Tibial nerve (tissue), 4 donors: Measurements from ENCODE around the gene HAUS7. TPM values are rescaled to one million over a fixed set of nuclear protein-coding genes. Genes with fewer than 3 reads are reported as not detected.

Experiments used
- DNase-seq, 2 donors: peaks; one replicate each; pipeline ENCODE4 v3.0.0-alpha.2; 2019; ENCODE audit warnings: low spot score in 2 of 2
- H3K27ac ChIP-seq, 4 donors: fragments of 200-600 bp; sonication (generic) in 3 of 4; one replicate each; pipeline ENCODE4 v1.5.1; 2017 to 2019; ENCODE audit warnings: mild to moderate bottlenecking in 1 of 4
- H3K27me3 ChIP-seq, 2 donors: fragments of 200-600 bp; sonication (generic) in 1 of 2; one replicate each; pipeline versions ENCODE4 v1.5.1 to v1.6.0; 2017 to 2019
- H3K36me3 ChIP-seq, 3 donors: fragments of 200-600 bp; sonication (generic); one replicate each; pipeline ENCODE4 v1.5.1; 2018 to 2019
- H3K4me1 ChIP-seq, 4 donors: fragments of 200-600 bp; sonication (generic) in 3 of 4; one replicate each; pipeline ENCODE4 v1.5.1; 2017 to 2019
- H3K4me3 ChIP-seq, 4 donors: fragments of 200-600 bp; sonication (generic) in 3 of 4; one replicate each; pipeline ENCODE4 v1.5.1; 2017 to 2019; ENCODE audit warnings: mild to moderate bottlenecking in 1 of 4, moderate library complexity in 1 of 4
- H3K9me3 ChIP-seq, 4 donors: fragments of 200-600 bp; sonication (generic) in 3 of 4; one replicate each; pipeline ENCODE4 v1.5.1; 2017 to 2019
- EP300 ChIP-seq, 2 donors: sonication (generic); formaldehyde crosslinking; IDR thresholded peaks; one replicate each; pipeline ENCODE4 v1.6.1; 2017; ENCODE audit warnings: antibody characterized with exemption in 2 of 2, mild to moderate bottlenecking in 1 of 2
- POLR2A ChIP-seq, 2 donors: fragments of 450-650 bp; IDR thresholded peaks; one replicate each; pipeline ENCODE4 v1.6.1; 2017; ENCODE audit warnings: antibody characterized with exemption in 2 of 2, mild to moderate bottlenecking in 2 of 2, moderate library complexity in 2 of 2
- WGBS, 2 donors: methylation state at CpG; one replicate each; pipeline ENCODE4 v1.1.5; 2018; 5-methylcytosine and 5-hydroxymethylcytosine counted together
- small RNA-seq: library from RNA; depleted of rRNA; stranded (forward); fragments of <200 nt; gene quantifications from one replicate; pipeline ENCODE3, GENCODE V24; 2016
- total RNA-seq, 4 donors: library from RNA; depleted of rRNA; stranded (reverse); fragments of >200 nt; gene quantifications; one replicate each; pipeline ENCODE4 v1.1.0, GENCODE V29; 2016
- TF ChIP-seq, protein P1 (sequence below), 5 experiments: fragments of 200-600 bp in 3 of 5; fragments of 450-650 bp in 2 of 5; sonication (generic) in 3 of 5; IDR thresholded peaks; one replicate each; pipeline ENCODE4 v1.5.1; 2016 to 2019; ENCODE audit warnings: antibody characterized with exemption in 5 of 5, mild to moderate bottlenecking in 3 of 5, moderate library complexity in 2 of 5

Gene HAUS7
- total RNA-seq, 4 donors from 2014 or later: 27.8 to 79.8 (median 30.6) TPM

DNA sequence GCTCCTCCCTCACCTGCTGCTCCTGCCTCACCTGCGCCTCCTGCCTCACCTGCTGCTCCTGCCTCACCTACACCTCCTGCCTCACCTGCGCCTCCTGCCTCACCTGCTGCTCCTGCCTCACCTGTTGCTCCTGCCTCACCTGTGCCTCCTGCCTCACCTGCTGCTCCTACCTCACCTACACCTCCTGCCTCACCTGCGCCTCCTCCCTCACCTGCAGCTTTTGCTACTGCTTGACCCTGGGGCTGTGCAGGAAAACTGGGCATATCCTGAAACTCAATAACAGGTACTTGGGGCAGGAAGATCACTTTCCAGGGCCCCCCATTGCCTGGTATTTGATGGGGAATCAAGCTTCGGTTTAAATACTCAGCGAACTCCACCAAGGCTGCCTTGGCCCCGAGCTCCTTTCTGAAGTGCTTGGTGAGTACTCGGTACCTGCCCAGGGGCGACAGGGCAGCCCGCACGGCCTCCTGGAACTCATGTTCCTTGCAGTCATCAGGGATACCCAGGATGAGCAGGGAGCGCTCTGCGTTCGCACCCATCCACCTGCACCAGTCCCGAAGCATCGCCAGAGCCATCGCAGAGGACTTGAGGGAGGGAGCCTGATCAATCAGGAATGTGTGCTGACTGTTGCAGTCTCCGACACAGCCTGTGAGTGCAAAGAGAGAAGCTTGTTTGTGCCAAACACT lies 72.0 kb downstream of the HAUS7 start:
- Histone ChIP-seq H3K27me3 (peaks cover 0 to 6% of the 10 kb centered on the region in 2 donors), H3K4me3 (no peak overlapping the region), H3K4me1 (no peaks in the 10 kb centered on the region), H3K9me3 (no peaks in the 10 kb centered on the region), H3K36me3 (no peaks in the 10 kb centered on the region), H3K27ac (no peak overlapping the region)
- WGBS, 2 donors: 68 to 84% methylated on average over 8 to 17 of the region's 17 CpGs
- DNase-seq: no peak
- TF ChIP-seq EP300 (IDR thresholded peaks at IDR 0.05) (no peak), POLR2A (IDR thresholded peaks at IDR 0.05) (no peak)
- TF ChIP-seq, protein P1, sequence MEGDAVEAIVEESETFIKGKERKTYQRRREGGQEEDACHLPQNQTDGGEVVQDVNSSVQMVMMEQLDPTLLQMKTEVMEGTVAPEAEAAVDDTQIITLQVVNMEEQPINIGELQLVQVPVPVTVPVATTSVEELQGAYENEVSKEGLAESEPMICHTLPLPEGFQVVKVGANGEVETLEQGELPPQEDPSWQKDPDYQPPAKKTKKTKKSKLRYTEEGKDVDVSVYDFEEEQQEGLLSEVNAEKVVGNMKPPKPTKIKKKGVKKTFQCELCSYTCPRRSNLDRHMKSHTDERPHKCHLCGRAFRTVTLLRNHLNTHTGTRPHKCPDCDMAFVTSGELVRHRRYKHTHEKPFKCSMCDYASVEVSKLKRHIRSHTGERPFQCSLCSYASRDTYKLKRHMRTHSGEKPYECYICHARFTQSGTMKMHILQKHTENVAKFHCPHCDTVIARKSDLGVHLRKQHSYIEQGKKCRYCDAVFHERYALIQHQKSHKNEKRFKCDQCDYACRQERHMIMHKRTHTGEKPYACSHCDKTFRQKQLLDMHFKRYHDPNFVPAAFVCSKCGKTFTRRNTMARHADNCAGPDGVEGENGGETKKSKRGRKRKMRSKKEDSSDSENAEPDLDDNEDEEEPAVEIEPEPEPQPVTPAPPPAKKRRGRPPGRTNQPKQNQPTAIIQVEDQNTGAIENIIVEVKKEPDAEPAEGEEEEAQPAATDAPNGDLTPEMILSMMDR (IDR thresholded peaks at IDR 0.05): no peak

Small RNAs within 50 kb of the gene (small RNA-seq; reads per million reads assigned to genes)
- gene RN7SL667P: not detected

Other genes starting within 250 kb of the HAUS7 start
- under 1 TPM in 1 of 4 donors, not detected in 3; 0.59 TPM for gene PNMA6F, start 148.8 kb downstream of the HAUS7 start, total RNA-seq
- gene ZNF275, start 136.4 kb downstream of the HAUS7 start, total RNA-seq: 10 to 100 TPM; 11.8 to 15.9 (median 12.6) TPM
- not detected for gene PNMA6E, start 69.2 kb downstream of the HAUS7 start, total RNA-seq
- 1 to 10 TPM in 1 of 4 donors, under 1 TPM in 3; 0.39 to 1.8 (median 0.75) TPM for gene ZFP92, start 59.1 kb downstream of the HAUS7 start, total RNA-seq
- gene TREX2, start 24.5 kb downstream of the HAUS7 start, total RNA-seq: 1 to 10 TPM; 1.5 to 4.4 (median 3.3) TPM
- gene BGN, start 24.4 kb upstream of the HAUS7 start, total RNA-seq: 100 to 1,000 TPM in 1 of 4 donors, 10 to 100 TPM in 3; 25.6 to 103 (median 59.0) TPM
- not detected for gene ATP2B3, start 47.1 kb upstream of the HAUS7 start, total RNA-seq
- gene CCNQ, start 128.6 kb upstream of the HAUS7 start, total RNA-seq: 10 to 100 TPM; 26.4 to 36.9 (median 32.2) TPM
- gene DUSP9, start 176.6 kb upstream of the HAUS7 start, total RNA-seq: not detected
- 1 to 10 TPM in 2 of 4 donors, under 1 TPM in 1, not detected in 1; 0.63 to 4.5 (median 3.6) TPM for gene PNCK, start 203.2 kb upstream of the HAUS7 start, total RNA-seq
- gene SLC6A8, start 217.3 kb upstream of the HAUS7 start, total RNA-seq: 10 to 100 TPM; 14.4 to 26.7 (median 21.9) TPM